Parathyroid adenoma (tissue), 2 donors: ENCODE results near the gene CNBP.
"Not testable (repeated sequence)": the region's sequence is repeated elsewhere in the genome, so short reads cannot be mapped to it uniquely, and the experiment has no call there.

ENCODE experiments used
- H2AFZ ChIP-seq: fragments of 300-600 bp; sonication (generic); one replicate; pipeline ENCODE4 v1.7.0; 2017; ENCODE audit warnings: antibody characterized with exemption, mild to moderate bottlenecking
- H3K27ac ChIP-seq: fragments of 300-600 bp; sonication (generic); one replicate; pipeline ENCODE4 v1.7.0; 2017
- H3K27me3 ChIP-seq: fragments of 300-600 bp; sonication (generic); one replicate; pipeline ENCODE4 v1.7.0; 2017; ENCODE audit warnings: low read length; ENCODE audit not compliant: control insufficient read depth, insufficient read depth
- H3K36me3 ChIP-seq: fragments of 300-600 bp; sonication (generic); one replicate; pipeline ENCODE4 v1.7.0; 2017; ENCODE audit warnings: low read length; ENCODE audit not compliant: control insufficient read depth, insufficient read depth
- H3K4me1 ChIP-seq: fragments of 300-600 bp; sonication (generic); one replicate; pipeline ENCODE4 v1.7.0; 2017; ENCODE audit warnings: control low read depth
- H3K4me2 ChIP-seq: fragments of 300-600 bp; sonication (generic); one replicate; pipeline ENCODE4 v1.7.0; 2017; ENCODE audit warnings: low read length
- H3K4me3 ChIP-seq: fragments of 300-600 bp; sonication (generic); one replicate; pipeline ENCODE4 v1.7.0; 2017; ENCODE audit warnings: low read depth, low read length
- H3K79me2 ChIP-seq: fragments of 300-600 bp; sonication (generic); one replicate; pipeline ENCODE4 v1.7.0; 2017; ENCODE audit warnings: control low read depth
- H3K9ac ChIP-seq: fragments of 300-600 bp; sonication (generic); one replicate; pipeline ENCODE4 v1.7.0; 2017; ENCODE audit warnings: mild to moderate bottlenecking
- H3K9me3 ChIP-seq: fragments of 300-600 bp; sonication (generic); one replicate; pipeline ENCODE4 v1.7.0; 2017; ENCODE audit warnings: low read length; ENCODE audit not compliant: control insufficient read depth
- TF ChIP-seq, protein P1 (sequence below): fragments of 300-600 bp; sonication (generic); IDR thresholded peaks from one replicate; pipeline ENCODE4 v1.7.0; 2017; ENCODE audit warnings: antibody characterized with exemption, mild to moderate bottlenecking
- donor health status: primary hyperparathyroidism.

CNBP gene

GRCh38 chr3:129199366-129199765 lies 15.7 kb upstream of the CNBP start:
- Histone ChIP-seq H3K27me3 (no peaks in the 10 kb centered on the region), H3K9me3 (no peaks in the 10 kb centered on the region), H3K79me2 (no peaks in the 10 kb centered on the region), H3K27ac (no peak overlapping the region), H3K4me1 (no peaks in the 10 kb centered on the region), H3K36me3 (no peaks in the 10 kb centered on the region), H2AFZ (no peak overlapping the region), H3K4me2 (no peak overlapping the region), H3K4me3 (no peak overlapping the region), H3K9ac (no peak overlapping the region)
- TF ChIP-seq, protein P1, sequence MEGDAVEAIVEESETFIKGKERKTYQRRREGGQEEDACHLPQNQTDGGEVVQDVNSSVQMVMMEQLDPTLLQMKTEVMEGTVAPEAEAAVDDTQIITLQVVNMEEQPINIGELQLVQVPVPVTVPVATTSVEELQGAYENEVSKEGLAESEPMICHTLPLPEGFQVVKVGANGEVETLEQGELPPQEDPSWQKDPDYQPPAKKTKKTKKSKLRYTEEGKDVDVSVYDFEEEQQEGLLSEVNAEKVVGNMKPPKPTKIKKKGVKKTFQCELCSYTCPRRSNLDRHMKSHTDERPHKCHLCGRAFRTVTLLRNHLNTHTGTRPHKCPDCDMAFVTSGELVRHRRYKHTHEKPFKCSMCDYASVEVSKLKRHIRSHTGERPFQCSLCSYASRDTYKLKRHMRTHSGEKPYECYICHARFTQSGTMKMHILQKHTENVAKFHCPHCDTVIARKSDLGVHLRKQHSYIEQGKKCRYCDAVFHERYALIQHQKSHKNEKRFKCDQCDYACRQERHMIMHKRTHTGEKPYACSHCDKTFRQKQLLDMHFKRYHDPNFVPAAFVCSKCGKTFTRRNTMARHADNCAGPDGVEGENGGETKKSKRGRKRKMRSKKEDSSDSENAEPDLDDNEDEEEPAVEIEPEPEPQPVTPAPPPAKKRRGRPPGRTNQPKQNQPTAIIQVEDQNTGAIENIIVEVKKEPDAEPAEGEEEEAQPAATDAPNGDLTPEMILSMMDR = no peak

DNA sequence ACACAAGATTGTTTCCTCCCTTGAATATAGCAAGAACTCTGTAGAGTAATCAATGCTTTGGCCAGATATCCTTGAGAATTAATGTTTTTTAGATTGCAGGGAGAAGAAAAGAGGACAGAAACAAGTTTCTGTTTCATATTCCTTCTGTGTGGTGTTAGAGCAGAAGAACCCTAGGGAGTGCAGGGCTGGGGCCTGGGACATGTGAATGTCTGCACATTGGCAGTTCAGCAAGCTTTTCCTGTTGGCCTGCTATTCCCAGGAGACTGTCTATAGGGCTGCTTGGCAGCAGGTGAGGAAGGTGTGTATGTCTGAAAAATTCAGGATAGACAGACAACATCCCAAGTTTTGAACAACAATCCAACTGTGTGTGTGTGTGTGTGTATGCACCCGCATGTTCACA lies 13.6 kb upstream of the CNBP start:
- Histone ChIP-seq H3K4me3 (no peak overlapping the region), H2AFZ (no peak overlapping the region), H3K79me2 (no peaks in the 10 kb centered on the region), H3K27ac (no peak overlapping the region), H3K27me3 (no peaks in the 10 kb centered on the region), H3K9ac (no peak overlapping the region), H3K4me2 (no peak overlapping the region), H3K9me3 (no peaks in the 10 kb centered on the region), H3K4me1 (no peaks in the 10 kb centered on the region), H3K36me3 (no peaks in the 10 kb centered on the region)
- TF ChIP-seq, protein P1 = no peak

GRCh38 chr3:129196601-129197000 lies 12.9 kb upstream of the CNBP start:
- H3K36me3 ChIP-seq = no peaks in the 10 kb centered on the region
- no peak overlapping the region for H3K4me3 ChIP-seq
- TF ChIP-seq, protein P1 = no peak
- H3K27ac ChIP-seq = no peak overlapping the region
- H2AFZ ChIP-seq = no peak overlapping the region
- no peak overlapping the region for H3K9ac ChIP-seq
- no peaks in the 10 kb centered on the region for H3K79me2 ChIP-seq
- no peaks in the 10 kb centered on the region for H3K9me3 ChIP-seq
- H3K4me1 ChIP-seq = no peaks in the 10 kb centered on the region
- H3K27me3 ChIP-seq = no peaks in the 10 kb centered on the region
- no peak overlapping the region for H3K4me2 ChIP-seq

- Histone ChIP-seq H2AFZ (no peak overlapping the region), H3K27ac (no peak overlapping the region), H3K4me2 (no peak overlapping the region), H3K79me2 (no peaks in the 10 kb centered on the region), H3K27me3 (no peaks in the 10 kb centered on the region), H3K9me3 (no peaks in the 10 kb centered on the region), H3K4me1 (no peaks in the 10 kb centered on the region), H3K36me3 (no peaks in the 10 kb centered on the region), H3K9ac (no peak overlapping the region), H3K4me3 (no peak overlapping the region)
- TF ChIP-seq, protein P1 = no peak
Observed at GRCh38 chr3:129195731-129196256, 12.1 kb upstream of the CNBP start.

GRCh38 chr3:129189793-129190192 lies 6.1 kb upstream of the CNBP start:
- not testable (repeated sequence) for H2AFZ ChIP-seq, H3K4me2 ChIP-seq, H3K36me3 ChIP-seq, H3K9ac ChIP-seq, H3K27me3 ChIP-seq, H3K4me3 ChIP-seq, H3K27ac ChIP-seq, H3K4me1 ChIP-seq, H3K79me2 ChIP-seq, H3K9me3 ChIP-seq
